SU-DHL-6 (cell line): ENCODE measurements around the gene C1S.

Experiments used
- H2AFZ ChIP-seq: fragments of 200-600 bp; sonication (generic); 2 replicates; pipeline ENCODE4 v1.6.1; 2014; ENCODE audit warnings: low read depth, mild to moderate bottlenecking, moderate library complexity, mixed read lengths, antibody characterized with exemption, low read length; ENCODE audit not compliant: severe bottlenecking
- H3F3A ChIP-seq: fragments of 200-600 bp; shearing (Covaris generic); 2 replicates; pipeline ENCODE4 v1.6.0; 2016; ENCODE audit warnings: antibody characterized with exemption, mild to moderate bottlenecking; ENCODE audit not compliant: insufficient read depth
- H3K27ac ChIP-seq: fragments of 200-600 bp; sonication (generic); 2 replicates; pipeline ENCODE4 v1.5.1; 2016; ENCODE audit warnings: low read depth, mild to moderate bottlenecking, low read length, moderate library complexity, mixed read lengths
- H3K27me3 ChIP-seq: fragments of 200-600 bp; sonication (generic), shearing (Covaris generic); 2 replicates; pipeline ENCODE4 v1.6.0; 2014; ENCODE audit warnings: mild to moderate bottlenecking, low read length
- H3K36me3 ChIP-seq: fragments of 200-600 bp; sonication (generic); 2 replicates; pipeline ENCODE4 v1.6.1; 2014; ENCODE audit warnings: mild to moderate bottlenecking, low read length, mixed read lengths
- H3K4me2 ChIP-seq: fragments of 300-600, 200-600 bp; shearing (Covaris generic), sonication (generic); 2 replicates; pipeline ENCODE4 v1.6.0; 2014; ENCODE audit warnings: low read length, low read depth, mild to moderate bottlenecking; ENCODE audit not compliant: poor library complexity, severe bottlenecking
- H3K4me3 ChIP-seq: fragments of 200-600 bp; sonication (generic); 2 replicates; pipeline ENCODE4 v1.5.1; 2014; ENCODE audit warnings: antibody characterized with exemption, low read length, mild to moderate bottlenecking, mixed read lengths; ENCODE audit not compliant: insufficient read depth, poor library complexity, severe bottlenecking
- H3K79me2 ChIP-seq: fragments of 200-600 bp; sonication (generic); 2 replicates; pipeline ENCODE4 v1.6.1; 2014; ENCODE audit warnings: mild to moderate bottlenecking, low read length, moderate library complexity; ENCODE audit not compliant: insufficient read depth
- H3K9ac ChIP-seq: fragments of 200-600 bp; sonication (generic); 2 replicates; pipeline ENCODE4 v1.7.0; 2014; ENCODE audit warnings: mild to moderate bottlenecking, low read length
- H3K9me2 ChIP-seq: fragments of 200-600 bp; sonication (generic); replicated peaks from 2 replicates; pipeline ENCODE4 v1.6.1; 2014; ENCODE audit warnings: low read length; ENCODE audit not compliant: insufficient read depth
- H3K9me3 ChIP-seq: fragments of 200-600 bp; sonication (generic); 2 replicates; pipeline ENCODE4 v1.6.1; 2014; ENCODE audit warnings: low read length, mixed read lengths; ENCODE audit not compliant: insufficient read depth
- H4K20me1 ChIP-seq: fragments of 200-600 bp; sonication (generic); 2 replicates; pipeline ENCODE4 v1.6.1; 2014; ENCODE audit warnings: low read depth, mild to moderate bottlenecking, antibody characterized with exemption, low read length, moderate library complexity, mixed read lengths
- CTCF ChIP-seq: fragments of 200-600 bp; sonication (generic); IDR thresholded peaks from one replicate; pipeline ENCODE4 v1.5.1; 2017; ENCODE audit warnings: antibody characterized with exemption, mild to moderate bottlenecking, low read length, moderate library complexity; ENCODE audit not compliant: insufficient read depth, poor library complexity, severe bottlenecking
- EZH2phosphoT487 ChIP-seq: fragments of 200-600 bp; sonication (generic), shearing (Covaris generic); conservative IDR thresholded peaks from 2 replicates; pipeline ENCODE4 v1.6.1; 2018; ENCODE audit warnings: mild to moderate bottlenecking, antibody characterized with exemption, low read length, moderate library complexity, mixed read lengths

Gene C1S

DNA sequence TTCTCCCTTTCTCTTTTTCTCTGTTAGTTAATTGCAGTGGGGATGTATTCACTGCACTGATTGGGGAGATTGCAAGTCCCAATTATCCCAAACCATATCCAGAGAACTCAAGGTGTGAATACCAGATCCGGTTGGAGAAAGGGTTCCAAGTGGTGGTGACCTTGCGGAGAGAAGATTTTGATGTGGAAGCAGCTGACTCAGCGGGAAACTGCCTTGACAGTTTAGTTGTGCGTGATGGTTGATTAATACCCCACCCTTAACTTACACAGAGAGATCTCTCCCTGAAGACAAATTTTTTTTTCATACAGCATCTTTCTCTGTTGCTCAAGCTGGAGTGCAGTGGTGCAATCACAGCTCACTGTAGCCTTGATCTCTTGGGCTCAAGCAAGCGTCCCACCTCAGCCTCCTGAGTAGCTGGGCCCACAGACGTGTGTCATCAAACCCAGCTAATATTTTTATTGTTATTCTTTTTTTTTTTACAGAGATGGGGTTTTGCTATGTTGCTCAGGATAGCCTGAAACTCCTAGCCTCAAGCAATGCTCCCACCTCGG lies 4.6 kb downstream of the C1S start:
- Histone ChIP-seq H3K36me3 (no peaks in the 10 kb centered on the region), H2AFZ (no peak overlapping the region), H3K9me3 (no peaks in the 10 kb centered on the region), H4K20me1 (no peaks in the 10 kb centered on the region), H3K79me2 (no peaks in the 10 kb centered on the region), H3K27me3 (no peaks in the 10 kb centered on the region), H3K4me3 (no peak overlapping the region), H3K9ac (no peak overlapping the region), H3K27ac (no peak overlapping the region), H3F3A (no peaks in the 10 kb centered on the region), H3K4me2 (no peak overlapping the region), H3K9me2 (no peaks in the 10 kb centered on the region)
- TF ChIP-seq EZH2phosphoT487, result no peak
- no peak for TF ChIP-seq CTCF

DNA sequence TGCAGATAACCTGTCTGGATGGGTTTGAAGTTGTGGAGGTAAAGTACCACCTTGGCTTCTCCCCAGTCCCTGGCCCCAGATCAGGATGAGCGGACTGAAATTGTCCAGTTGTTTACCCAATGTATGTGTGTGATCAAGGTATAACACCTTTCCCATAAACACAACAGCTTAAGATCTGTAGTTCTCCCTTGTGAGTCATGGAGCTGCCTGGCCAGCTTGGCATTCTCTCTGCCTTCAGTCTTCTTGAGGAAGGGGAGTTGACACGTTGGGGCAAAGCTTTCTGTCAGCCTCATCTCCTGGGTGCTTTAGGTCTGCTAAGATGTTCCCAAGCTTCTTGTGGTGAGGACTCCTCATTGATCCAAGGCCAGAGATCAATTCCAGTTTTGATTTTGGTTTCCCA lies 6.1 kb downstream of the C1S start:
- Histone ChIP-seq H3K9ac (no peak overlapping the region), H3K27me3 (no peaks in the 10 kb centered on the region), H3K27ac (no peak overlapping the region), H3K4me3 (no peak overlapping the region), H3F3A (no peaks in the 10 kb centered on the region), H2AFZ (no peak overlapping the region), H3K4me2 (no peak overlapping the region), H3K9me3 (no peaks in the 10 kb centered on the region), H3K79me2 (no peaks in the 10 kb centered on the region), H3K36me3 (no peaks in the 10 kb centered on the region), H4K20me1 (no peaks in the 10 kb centered on the region), H3K9me2 (no peaks in the 10 kb centered on the region)
- TF ChIP-seq CTCF, result no peak
- no peak for TF ChIP-seq EZH2phosphoT487

- Histone ChIP-seq H3K9ac (no peak overlapping the region), H2AFZ (no peak overlapping the region), H3K4me2 (no peak overlapping the region), H3K4me3 (no peak overlapping the region), H3K27me3 (no peaks in the 10 kb centered on the region), H3K36me3 (no peaks in the 10 kb centered on the region), H3K9me3 (no peaks in the 10 kb centered on the region), H3K27ac (no peak overlapping the region), H4K20me1 (no peaks in the 10 kb centered on the region), H3K9me2 (no peaks in the 10 kb centered on the region), H3K79me2 (no peaks in the 10 kb centered on the region), H3F3A (no peaks in the 10 kb centered on the region)
- TF ChIP-seq CTCF, result no peak
- TF ChIP-seq EZH2phosphoT487, result no peak
These were observed 6.6 kb downstream of the C1S start for GRCh38 chr12:7067096-7067495.
